ENCODE data around the gene PRRT3.
"Not testable (repeated sequence)": the region's sequence is repeated elsewhere in the genome, so short reads cannot be mapped to it uniquely, and the experiment has no call there.

Gene PRRT3

GRCh38 chr3:9897408-9898372 is 54.5 kb downstream of the PRRT3 start:
- no peak for DNase-seq

GRCh38 chr3:9896755-9897407 is 55.3 kb downstream of the PRRT3 start:
- DNase-seq, result not testable (repeated sequence)

- not testable (repeated sequence) for DNase-seq
These were observed 56.5 kb downstream of the PRRT3 start for GRCh38 chr3:9895715-9896114.

Measured in stimulated activated CD4-positive, alpha-beta T cell treated with anti-CD3 and anti-CD28 coated beads, Interleukin-4, amount 100 ng/mL, for 24 hours (primary cell).